Ovary (tissue), 9 donors: ENCODE data around the gene DPF3. TPM values are rescaled to one million over a fixed set of nuclear protein-coding genes. Genes with fewer than 3 reads are reported as not detected.

Experiments used
- DNase-seq, 5 donors: peaks; one replicate each; pipeline ENCODE4 v3.0.0-alpha.2; 2019 to 2020
- H3K27ac ChIP-seq, 2 donors: fragments of 200-600 bp; one replicate each; pipeline versions ENCODE4 v1.5.1 to v1.8.0; 2019 to 2022
- H3K27me3 ChIP-seq: fragments of 200-600 bp; one replicate; pipeline ENCODE4 v1.8.0; 2022
- H3K36me3 ChIP-seq: fragments of 200-600 bp; sonication (generic); one replicate; pipeline ENCODE4 v1.5.1; 2019
- H3K4me1 ChIP-seq: one replicate; pipeline ENCODE4 v1.8.1; 2013; ENCODE audit warnings: mild to moderate bottlenecking, moderate library complexity; ENCODE audit not compliant: insufficient read depth
- H3K4me3 ChIP-seq: fragments of 200-600 bp; sonication (generic); one replicate; pipeline ENCODE4 v1.5.1; 2017
- H3K9me3 ChIP-seq, 2 donors: fragments of 200-600 bp in 1 of 2; sonication (generic) in 1 of 2; one replicate each; pipeline versions ENCODE4 v1.5.1 to v1.8.1; 2013 to 2019; ENCODE audit warnings: mild to moderate bottlenecking in 1 of 2, moderate library complexity in 1 of 2
- EP300 ChIP-seq: sonication (generic); formaldehyde crosslinking; IDR thresholded peaks from one replicate; pipeline ENCODE4 v1.6.1; 2017; ENCODE audit warnings: antibody characterized with exemption
- POLR2A ChIP-seq: fragments of 450-650 bp; IDR thresholded peaks from one replicate; pipeline ENCODE4 v1.6.1; 2017; ENCODE audit warnings: antibody characterized with exemption, mild to moderate bottlenecking, moderate library complexity
- WGBS, 3 donors: extraction: QIAGEN DNeasy Blood & Tissue Kit in 1 of 3; methylation state at CpG; one replicate each; pipeline versions ENCODE4 v1.1.5 to v1.1.7; 2013 to 2017; 5-methylcytosine and 5-hydroxymethylcytosine counted together
- intact Hi-C, 4 donors: fragments of 100-400 bp; cut with DNase I; formaldehyde crosslinking; loops; one replicate each; pipeline versions ENCODE4 v1.11.0 to v1.15.1; 2022 to 2023
- polyA plus RNA-seq, 2 donors: library from polyadenylated mRNA; stranded (reverse); fragments of 200-250 nt in 1 of 2; fragments of 350-450 nt in 1 of 2; fragmentation: Illumina TruSeq in 1 of 2; extraction: RNeasy Lipid Tissue Mini Kit (QIAGEN cat#74804) in 1 of 2; gene quantifications; one replicate each; pipeline ENCODE4 v1.2.3, GENCODE V29; 2013 to 2014
- total RNA-seq, 7 donors: library from RNA; depleted of rRNA in 2 of 7; stranded (reverse); fragments of >200 nt in 2 of 7; fragmentation: NEBNext Ultra II Directional in 3 of 7; extraction: Animal tissue kit (Norgen Biotek cat#: 25700) in 3 of 7; gene quantifications; one replicate each; pipeline versions ENCODE4 v1.1.0 to v1.2.4, GENCODE V29; 2016 to 2023
- TF ChIP-seq, protein P1 (sequence below), 3 donors: fragments of 450-650 bp in 2 of 3; fragments of 200-600 bp in 1 of 3; IDR thresholded peaks; one replicate each; pipeline versions ENCODE4 v1.5.1 to v1.8.0; 2016 to 2022; ENCODE audit warnings: antibody characterized with exemption in 3 of 3, mild to moderate bottlenecking in 1 of 3
- donor health status: DM: no; HTN: no; CAD: no; lungs with moderate emphysema.
- donor health status: DM: no; HTN: no; CAD: no.
- donor health status: Bipolar disorder and iron deficiency.
- donor health status: DM: yes; HTN: yes; CAD: no.
- donor health status: DM: no; HTN: no; CAD: no.
- donor health status: DM: yes; HTN: yes; CAD: no.

DPF3 gene
- total and polyA plus RNA-seq, 9 donors, result 6.3 to 34.4 (median 21.9) TPM

DNA sequence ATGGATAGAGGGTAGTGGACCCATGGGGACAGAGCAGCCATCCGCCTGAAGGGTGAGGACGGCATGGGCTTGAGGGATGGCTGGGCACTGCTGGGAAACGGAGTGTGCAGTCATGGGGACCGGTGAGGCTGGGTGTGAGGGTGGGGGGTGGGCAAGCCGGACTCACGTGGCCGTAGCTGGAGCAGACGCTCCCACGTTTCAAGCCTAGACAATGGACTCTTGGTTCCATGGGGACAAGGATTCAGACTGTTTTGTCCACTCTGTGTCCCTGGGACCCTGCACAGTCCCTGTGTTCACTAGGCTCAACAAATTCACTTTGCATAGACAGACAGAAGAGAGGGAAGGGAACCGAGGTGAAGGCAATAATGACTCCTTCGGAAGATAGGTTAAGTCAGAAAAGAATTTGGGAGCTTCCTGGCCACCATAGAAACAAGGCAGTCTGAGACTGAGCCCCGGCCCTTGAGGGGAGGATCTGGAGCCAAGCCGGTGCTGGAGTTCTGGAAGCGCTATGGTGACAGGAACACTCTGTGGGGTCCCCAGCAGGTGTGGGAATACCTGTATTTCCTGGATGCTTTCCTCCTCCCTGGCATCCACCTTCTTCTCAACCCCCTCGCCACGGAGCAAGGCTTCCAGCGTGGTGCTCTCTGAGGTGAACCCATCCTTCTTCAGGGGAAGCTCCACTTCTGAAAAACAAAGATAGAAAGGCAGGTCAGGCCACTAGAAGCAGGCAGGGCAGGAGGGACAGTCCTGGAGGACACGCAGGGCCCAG, 162.5 kb downstream of the DPF3 start:
- WGBS, 3 donors, result 89 to 92% (median 91%) methylated on average over 18 of the region's 18 CpGs
- intact Hi-C loops, result no loop called here
- TF ChIP-seq, protein P1, sequence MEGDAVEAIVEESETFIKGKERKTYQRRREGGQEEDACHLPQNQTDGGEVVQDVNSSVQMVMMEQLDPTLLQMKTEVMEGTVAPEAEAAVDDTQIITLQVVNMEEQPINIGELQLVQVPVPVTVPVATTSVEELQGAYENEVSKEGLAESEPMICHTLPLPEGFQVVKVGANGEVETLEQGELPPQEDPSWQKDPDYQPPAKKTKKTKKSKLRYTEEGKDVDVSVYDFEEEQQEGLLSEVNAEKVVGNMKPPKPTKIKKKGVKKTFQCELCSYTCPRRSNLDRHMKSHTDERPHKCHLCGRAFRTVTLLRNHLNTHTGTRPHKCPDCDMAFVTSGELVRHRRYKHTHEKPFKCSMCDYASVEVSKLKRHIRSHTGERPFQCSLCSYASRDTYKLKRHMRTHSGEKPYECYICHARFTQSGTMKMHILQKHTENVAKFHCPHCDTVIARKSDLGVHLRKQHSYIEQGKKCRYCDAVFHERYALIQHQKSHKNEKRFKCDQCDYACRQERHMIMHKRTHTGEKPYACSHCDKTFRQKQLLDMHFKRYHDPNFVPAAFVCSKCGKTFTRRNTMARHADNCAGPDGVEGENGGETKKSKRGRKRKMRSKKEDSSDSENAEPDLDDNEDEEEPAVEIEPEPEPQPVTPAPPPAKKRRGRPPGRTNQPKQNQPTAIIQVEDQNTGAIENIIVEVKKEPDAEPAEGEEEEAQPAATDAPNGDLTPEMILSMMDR (IDR thresholded peaks at IDR 0.05), result no peak
- TF ChIP-seq POLR2A, result no peak
- no peak for TF ChIP-seq EP300

DNA sequence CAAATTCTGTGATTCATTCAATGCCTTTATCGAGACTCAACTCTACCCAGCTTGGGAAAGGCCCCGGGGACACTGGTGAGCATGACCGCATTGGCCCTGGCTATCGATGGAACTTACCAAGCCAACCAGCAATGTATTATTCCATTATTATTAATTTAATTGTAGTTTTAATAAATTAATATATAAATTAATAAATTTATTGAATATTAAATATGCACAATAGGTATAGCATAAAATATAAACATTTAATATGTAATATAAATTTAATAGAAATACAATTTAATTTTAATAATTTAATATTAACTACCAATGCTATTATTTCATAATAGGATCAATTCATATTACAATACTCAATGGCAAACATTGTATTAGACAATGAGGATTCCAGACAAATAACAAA, 163.4 kb downstream of the DPF3 start:
- no peak for DNase-seq
- TF ChIP-seq EP300 (no peak), POLR2A (no peak)
- TF ChIP-seq, protein P1 (IDR thresholded peaks at IDR 0.05), result no peak
- WGBS, 3 donors, result 96 to 98% (median 98%) methylated on average over 4 of the region's 4 CpGs
- H3K4me3 ChIP-seq, result no peak overlapping the region
- peaks cover 16% of the 10 kb centered on the region for H3K4me1 ChIP-seq
- no peak overlapping the region for H3K27ac ChIP-seq
- H3K36me3 ChIP-seq, result no peaks in the 10 kb centered on the region
- no peaks in the 10 kb centered on the region for H3K27me3 ChIP-seq
- intact Hi-C loops, result no loop called here
- no peaks in the 10 kb centered on the region for H3K9me3 ChIP-seq

More for the DNA sequence above, 162.5 kb downstream of the DPF3 start:
- DNase-seq, result peak in 1 of 5 donors; percentile 11
- Histone ChIP-seq H3K4me3 (no peak overlapping the region), H3K9me3 (no peaks in the 10 kb centered on the region), H3K36me3 (no peaks in the 10 kb centered on the region), H3K27ac (no peak overlapping the region), H3K4me1 (peaks cover 6% of the 10 kb centered on the region), H3K27me3 (no peaks in the 10 kb centered on the region)

DNA sequence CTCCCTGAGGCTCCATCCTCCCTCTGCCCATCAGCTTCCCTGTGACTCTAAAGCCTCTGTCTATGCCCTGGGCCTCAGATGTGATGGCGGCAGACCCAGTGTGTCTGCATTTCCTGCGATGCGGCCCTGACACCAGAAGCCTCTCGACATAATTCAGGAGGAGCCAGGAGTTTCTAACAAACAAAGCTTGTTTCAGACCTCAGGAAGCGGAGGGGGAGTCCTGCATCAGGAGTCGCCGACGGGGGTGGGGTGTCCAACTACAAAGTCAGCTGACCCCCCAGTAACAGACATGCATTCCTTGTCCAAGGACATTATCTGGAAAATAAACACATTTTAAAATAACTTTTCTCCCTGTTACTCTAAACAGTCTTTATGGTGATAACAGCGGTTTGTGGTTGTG, 167.5 kb downstream of the DPF3 start:
- intact Hi-C loops, result no loop called here

DNA sequence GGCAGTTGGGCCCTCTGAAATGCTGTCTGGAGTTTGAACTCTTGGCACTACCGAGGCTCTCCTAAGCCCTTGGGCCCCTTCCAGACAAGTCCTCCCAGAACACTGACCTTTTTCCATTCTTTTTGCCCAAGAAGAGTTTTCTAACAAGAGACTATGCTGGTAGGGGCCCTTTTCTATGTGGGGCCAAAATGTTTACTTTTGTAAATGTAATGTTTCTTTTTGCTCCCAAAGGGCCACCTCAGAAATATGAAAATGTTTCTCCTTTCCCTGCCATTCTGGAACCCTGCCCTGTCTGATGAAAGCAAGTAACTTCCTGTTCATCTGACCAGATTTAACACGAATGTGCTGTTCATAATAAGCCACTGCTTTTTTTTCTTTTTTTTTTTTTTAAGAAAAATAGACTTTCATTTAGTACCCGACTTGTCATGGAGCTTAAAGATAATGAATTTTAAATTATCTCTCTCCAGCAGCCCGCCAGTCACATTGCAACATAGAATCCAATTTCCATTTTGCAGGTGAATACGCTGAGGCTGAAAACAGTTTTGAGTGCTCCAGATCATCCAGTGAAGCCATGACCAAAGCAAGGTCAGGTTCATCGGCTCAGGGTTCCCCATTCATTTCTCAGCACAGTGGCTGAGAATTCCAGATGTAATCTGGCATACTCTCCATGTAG, 169.9 kb downstream of the DPF3 start:
- TF ChIP-seq EP300, result no peak
- Histone ChIP-seq H3K36me3 (no peaks in the 10 kb centered on the region), H3K27ac (peak overlapping the region; percentile 48 to 89), H3K4me3 (no peak overlapping the region), H3K4me1 (peaks cover 37% of the 10 kb centered on the region), H3K27me3 (no peaks in the 10 kb centered on the region), H3K9me3 (no peaks in the 10 kb centered on the region)
- WGBS, 3 donors, result 13 to 23% (median 21%) methylated on average over 6 of the region's 6 CpGs
- intact Hi-C loops, result no loop called here
- peak in 4 of 5 donors; percentile 54 to 69 (median 60) for DNase-seq

More for the DNA sequence above, 167.5 kb downstream of the DPF3 start:
- H3K36me3 ChIP-seq, result no peaks in the 10 kb centered on the region
- peaks cover 37% of the 10 kb centered on the region for H3K4me1 ChIP-seq
- no peaks in the 10 kb centered on the region for H3K27me3 ChIP-seq
- peak; percentile 75 to 87 (median 79) for DNase-seq
- H3K27ac ChIP-seq, result peak overlapping the region; percentile 39 to 89
- H3K9me3 ChIP-seq, result no peaks in the 10 kb centered on the region
- no peak for TF ChIP-seq EP300
- TF ChIP-seq POLR2A, result no peak
- 4 to 12% (median 5%) methylated on average over 9 of the region's 9 CpGs for WGBS, 3 donors
- no peak overlapping the region for H3K4me3 ChIP-seq

DNA sequence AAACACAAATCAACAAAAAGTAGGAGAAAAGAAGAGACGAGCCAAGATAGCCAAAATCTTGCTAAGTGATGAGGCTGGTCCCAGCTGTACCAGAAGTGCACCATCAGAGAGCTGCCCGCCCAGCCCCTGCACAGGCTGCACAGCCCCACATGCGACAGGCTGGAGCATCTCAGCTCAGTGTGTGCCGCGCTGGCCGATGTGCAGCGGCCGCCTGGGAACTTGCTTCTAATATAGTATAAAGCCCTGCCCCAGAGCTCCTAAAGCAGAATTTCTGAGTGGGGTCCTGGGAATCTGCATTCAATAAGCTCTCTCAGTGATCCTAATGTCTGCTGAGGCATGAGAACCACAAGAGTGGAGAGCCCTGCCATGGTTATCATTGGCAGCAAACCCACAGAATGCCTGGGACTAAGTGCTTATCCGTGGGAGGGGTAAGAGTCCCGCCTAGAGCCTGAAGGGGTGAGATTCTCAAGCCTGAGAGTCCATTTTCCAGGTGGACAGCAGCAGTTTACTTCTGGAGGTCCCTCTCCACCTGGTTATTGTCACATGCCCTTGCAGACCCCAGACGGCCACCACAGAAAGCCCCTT, 171.6 kb downstream of the DPF3 start:
- Histone ChIP-seq H3K4me1 (peaks cover 34% of the 10 kb centered on the region), H3K27me3 (no peaks in the 10 kb centered on the region), H3K4me3 (no peak overlapping the region), H3K36me3 (no peaks in the 10 kb centered on the region), H3K27ac (no peak overlapping the region), H3K9me3 (no peaks in the 10 kb centered on the region)
- intact Hi-C loops, result no loop called here
- no peak for TF ChIP-seq EP300
- 47 to 79% (median 72%) methylated on average over 11 of the region's 11 CpGs for WGBS, 3 donors
- no peak for DNase-seq
